Stimulated activated CD8-positive, alpha-beta memory T cell treated with anti-CD3 and anti-CD28 coated beads, Interleukin-4, amount 100 ng/mL, for 24 hours (primary cell): Measurements from ENCODE around the gene DEFB129.
"Not testable (repeated sequence)": the region's sequence is repeated elsewhere in the genome, so short reads cannot be mapped to it uniquely, and the experiment has no call there.

Experiments
- DNase-seq: peaks from one replicate; pipeline ENCODE4 v3.0.0-alpha.2; 2020; ENCODE audit warnings: low read depth

Gene DEFB129

GRCh38 chr20:226958-227357, at the start of gene DEFB129:
Gene DEFB129, plus strand, starts transcription at chr20:227258. Its CDS starts 31 bp downstream, at chr20:227289.
- no peak for DNase-seq

- no peak for DNase-seq
These were observed 42.8 kb upstream of the DEFB129 start for GRCh38 chr20:184288-184687.

GRCh38 chr20:187733-188132, 39.3 kb upstream of the DEFB129 start:
- no peak for DNase-seq

GRCh38 chr20:189611-190010, 37.4 kb upstream of the DEFB129 start, which contains the start of gene DEFB128:
Gene DEFB128, minus strand, starts transcription at chr20:189711. Its CDS starts 88 bp downstream, at chr20:189623.
- DNase-seq = no peak

- no peak for DNase-seq
These were observed 28.8 kb upstream of the DEFB129 start for GRCh38 chr20:198225-198624.

- DNase-seq = no peak
These were observed 27.1 kb upstream of the DEFB129 start for GRCh38 chr20:199996-200395.

- not testable (repeated sequence) for DNase-seq
These were observed 23.4 kb upstream of the DEFB129 start for GRCh38 chr20:203630-204029.

GRCh38 chr20:208942-209566, 18.0 kb upstream of the DEFB129 start:
- DNase-seq = no peak

- no peak for DNase-seq
These were observed 16.1 kb upstream of the DEFB129 start for GRCh38 chr20:210809-211502.

GRCh38 chr20:214383-214782, 12.7 kb upstream of the DEFB129 start:
- DNase-seq = no peak

GRCh38 chr20:215796-216195, 11.3 kb upstream of the DEFB129 start:
- no peak for DNase-seq

GRCh38 chr20:217266-217665, 9.8 kb upstream of the DEFB129 start:
- no peak for DNase-seq

- DNase-seq = no peak
These were observed 7.6 kb upstream of the DEFB129 start for GRCh38 chr20:219290-220115.

GRCh38 chr20:221258-221830, 5.7 kb upstream of the DEFB129 start:
- no peak for DNase-seq

GRCh38 chr20:225879-226278, 1.2 kb upstream of the DEFB129 start:
- DNase-seq = not testable (repeated sequence)

- DNase-seq = no peak
These were observed 514 bp downstream of the DEFB129 start for GRCh38 chr20:227439-228105.

GRCh38 chr20:235891-236290, 8.8 kb downstream of the DEFB129 start:
- DNase-seq = no peak

GRCh38 chr20:237489-237888, 10.4 kb downstream of the DEFB129 start:
- DNase-seq = no peak

GRCh38 chr20:237929-238328, 10.9 kb downstream of the DEFB129 start:
- no peak for DNase-seq

- no peak for DNase-seq
These were observed 15.8 kb downstream of the DEFB129 start for GRCh38 chr20:242905-243304.

GRCh38 chr20:251354-251753, 24.3 kb downstream of the DEFB129 start:
- DNase-seq = no peak

- no peak for DNase-seq
These were observed 25.7 kb downstream of the DEFB129 start for GRCh38 chr20:252801-253200.
